ENCODE measurements around the gene DENND2C. TPM values are rescaled to one million over a fixed set of nuclear protein-coding genes. Genes with fewer than 3 reads are reported as not detected.

The DENND2C gene, protein sequence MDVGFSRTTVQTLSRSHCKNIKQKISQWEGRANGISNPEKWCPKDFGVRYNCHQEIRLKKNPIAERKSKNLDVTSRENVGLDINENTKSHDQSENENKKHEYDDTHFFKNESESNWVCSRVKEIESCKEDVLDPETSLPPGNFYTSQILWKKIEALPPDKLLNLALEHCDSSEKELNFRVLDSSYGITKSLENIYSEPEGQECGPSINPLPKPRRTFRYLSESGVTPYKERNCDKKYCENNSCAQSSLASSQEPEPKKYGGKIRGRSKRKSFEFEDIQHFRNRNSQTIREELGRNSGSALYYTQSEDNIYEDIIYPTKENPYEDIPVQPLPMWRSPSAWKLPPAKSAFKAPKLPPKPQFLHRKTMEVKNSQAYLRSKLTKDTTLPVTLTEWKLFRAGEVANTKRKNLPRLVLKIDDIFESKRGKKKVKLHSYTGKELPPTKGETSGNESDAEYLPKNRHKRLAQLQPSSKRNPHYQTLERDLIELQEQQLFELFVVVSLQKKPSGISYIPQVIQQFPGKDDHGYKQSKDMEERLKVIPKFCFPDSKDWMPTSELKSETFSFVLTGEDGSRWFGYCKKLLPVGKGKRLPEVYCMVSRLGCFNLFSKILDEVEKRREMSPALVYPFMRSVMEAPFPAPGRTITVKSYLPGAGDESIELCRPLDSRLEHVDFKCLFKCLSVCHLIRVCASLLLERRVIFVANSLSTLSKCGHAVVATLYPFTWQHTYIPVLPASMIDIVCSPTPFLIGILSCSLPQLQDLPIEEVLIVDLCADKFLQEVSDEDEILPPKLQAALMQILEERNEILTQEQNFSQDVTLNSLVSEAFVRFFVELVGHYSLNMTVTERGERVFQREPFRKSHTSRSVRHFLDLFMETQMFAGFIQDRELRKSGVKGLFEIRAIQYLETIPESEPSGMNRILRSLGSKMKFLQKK
- 1.2 and 1.3 TPM in 2 replicates for total RNA-seq

GRCh38 chr1:114669562-114670082 lies at the start of gene DENND2C:
Gene DENND2C (minus strand): TSS chr1:114670049. CDS start chr1:114625984, 44,065 bp downstream.
- DNase-seq (ENCODE audit: extremely low read depth, low read depth, low spot score), result no peak

DNA sequence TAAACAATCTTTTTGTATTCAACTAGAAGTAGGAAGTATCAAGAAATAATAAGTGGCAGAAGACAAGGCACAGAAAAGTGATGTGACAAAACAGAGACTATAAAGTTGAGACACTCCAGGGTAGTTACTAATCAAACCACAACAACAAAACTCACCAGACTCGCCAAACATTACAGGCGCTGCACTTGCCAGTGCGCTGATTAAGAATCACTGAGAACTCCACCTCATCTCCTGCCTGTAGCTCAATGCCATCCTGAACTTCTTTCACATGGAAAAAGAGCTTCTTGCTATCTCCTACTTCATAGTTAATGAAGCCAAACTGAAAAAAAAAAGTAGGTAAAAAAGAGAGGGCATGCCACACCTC lies 49.6 kb upstream of the DENND2C start:
- no peak for DNase-seq (ENCODE audit: extremely low read depth, low read depth, low spot score)

DNA sequence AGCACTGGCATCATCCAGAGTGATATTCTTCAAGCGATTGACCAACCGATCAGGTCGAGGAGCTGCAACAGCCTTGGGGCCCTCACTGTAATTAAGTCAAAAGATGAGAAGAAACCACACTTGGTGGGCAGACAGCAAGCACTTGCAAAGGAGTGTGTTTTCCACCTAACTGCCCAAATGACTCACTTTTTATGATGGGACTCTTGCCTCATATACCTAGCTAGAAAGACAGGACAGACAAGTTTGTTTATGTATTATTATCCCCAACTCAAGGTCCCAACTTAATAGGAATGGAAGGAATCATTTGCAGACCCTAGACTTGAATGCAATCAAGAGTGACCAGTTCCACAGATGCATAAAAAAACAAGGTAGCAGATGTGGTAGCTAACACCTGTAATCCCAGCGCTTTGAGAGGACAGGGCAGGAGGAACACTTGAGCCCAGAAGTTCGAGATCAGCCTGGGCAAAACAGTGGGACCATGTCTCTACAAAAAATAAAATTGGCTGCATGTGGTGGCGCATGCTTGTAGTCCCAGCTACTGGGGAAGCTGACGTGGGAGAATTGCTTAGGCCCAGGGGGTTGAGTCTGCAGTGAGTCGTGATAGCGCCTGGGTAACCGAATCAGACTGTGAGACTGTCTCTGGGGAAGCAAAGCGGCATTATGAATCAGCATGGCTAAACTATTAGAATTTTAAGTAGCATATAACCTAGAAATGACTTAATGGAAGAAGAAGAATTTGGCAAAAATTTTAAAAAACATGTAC lies 49.0 kb upstream of the DENND2C start:
- DNase-seq (ENCODE audit: extremely low read depth, low read depth, low spot score), result no peak

- peak; percentile 36 for DNase-seq (ENCODE audit: extremely low read depth, low read depth, low spot score)
These were observed 46.7 kb upstream of the DENND2C start, which contains the start of gene NRAS for GRCh38 chr1:114716304-114717170. Gene NRAS (minus strand): TSS chr1:114716771. CDS start chr1:114716160, 611 bp downstream.

DNA sequence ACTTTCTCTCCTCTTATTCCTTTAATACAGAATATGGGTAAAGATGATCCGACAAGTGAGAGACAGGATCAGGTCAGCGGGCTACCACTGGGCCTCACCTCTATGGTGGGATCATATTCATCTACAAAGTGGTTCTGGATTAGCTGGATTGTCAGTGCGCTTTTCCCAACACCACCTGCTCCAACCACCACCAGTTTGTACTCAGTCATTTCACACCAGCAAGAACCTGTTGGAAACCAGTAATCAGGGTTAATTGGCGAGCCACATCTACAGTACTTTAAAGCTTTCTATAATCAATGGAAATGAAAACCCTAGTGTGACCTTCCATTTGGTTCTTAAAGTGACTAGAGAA lies 46.1 kb upstream of the DENND2C start:
- DNase-seq (ENCODE audit: extremely low read depth, low read depth, low spot score), result no peak

DNA sequence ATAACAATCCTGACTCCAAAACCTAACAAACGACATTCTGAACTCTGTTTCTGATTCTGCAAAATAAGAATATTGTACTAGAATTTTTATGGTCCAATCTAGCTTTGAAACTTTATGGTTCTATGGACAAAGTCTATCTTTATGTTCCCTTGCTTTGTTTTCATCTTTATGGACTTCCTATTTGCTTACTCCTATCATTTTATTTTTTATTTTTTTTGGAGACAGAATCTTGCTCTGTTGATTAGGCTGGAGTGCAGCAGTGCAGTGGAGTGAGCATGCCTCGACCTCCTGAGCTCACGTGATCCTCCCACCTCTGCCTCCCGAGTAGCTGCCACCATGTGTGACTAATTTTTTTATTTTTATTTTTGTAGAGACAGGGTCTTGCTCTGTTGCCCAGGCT lies 43.1 kb upstream of the DENND2C start:
- no peak for DNase-seq (ENCODE audit: extremely low read depth, low read depth, low spot score)

GRCh38 chr1:114710360-114710759 lies 40.5 kb upstream of the DENND2C start:
- no peak for DNase-seq (ENCODE audit: extremely low read depth, low read depth, low spot score)

DNA sequence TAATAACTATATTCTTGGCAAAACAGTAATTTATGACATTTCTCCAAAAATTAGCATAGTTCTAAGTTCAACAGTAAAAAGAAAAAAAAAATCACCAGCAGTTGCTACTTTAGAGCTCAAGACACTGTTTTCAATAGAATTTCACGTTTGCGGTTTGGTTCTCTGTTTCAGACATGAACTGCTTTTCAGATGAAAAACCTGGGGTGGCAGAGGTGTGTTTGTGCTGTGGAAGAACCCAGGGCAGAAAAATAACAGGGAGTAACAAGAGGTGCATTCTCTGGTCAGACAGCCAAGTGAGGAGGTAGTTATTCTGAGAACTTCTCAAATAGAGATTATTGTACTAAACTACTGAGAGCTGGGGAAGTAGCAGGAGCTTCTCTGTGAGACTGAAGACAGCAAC lies 37.8 kb upstream of the DENND2C start:
- no peak for DNase-seq (ENCODE audit: extremely low read depth, low read depth, low spot score)

DNA sequence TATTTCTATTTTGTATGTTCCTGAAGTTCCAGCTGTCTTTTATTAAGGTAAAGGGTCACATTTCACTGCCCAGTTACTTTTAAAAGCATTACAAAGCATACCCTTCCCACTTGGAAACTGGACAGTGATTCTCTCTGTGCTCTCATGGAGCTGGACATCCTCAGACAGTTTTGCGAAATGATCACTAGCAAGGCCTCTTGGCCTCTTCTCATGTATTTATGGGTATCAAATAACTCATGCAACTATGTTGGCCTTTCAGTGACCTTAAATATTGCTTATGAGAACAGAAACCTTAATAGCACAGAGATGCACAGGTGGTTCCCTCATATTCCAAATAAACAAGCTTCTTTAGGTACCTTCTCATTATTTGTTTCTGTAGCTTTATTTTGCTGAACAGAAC lies 33.4 kb upstream of the DENND2C start:
- DNase-seq (ENCODE audit: extremely low read depth, low read depth, low spot score), result no peak

DNA sequence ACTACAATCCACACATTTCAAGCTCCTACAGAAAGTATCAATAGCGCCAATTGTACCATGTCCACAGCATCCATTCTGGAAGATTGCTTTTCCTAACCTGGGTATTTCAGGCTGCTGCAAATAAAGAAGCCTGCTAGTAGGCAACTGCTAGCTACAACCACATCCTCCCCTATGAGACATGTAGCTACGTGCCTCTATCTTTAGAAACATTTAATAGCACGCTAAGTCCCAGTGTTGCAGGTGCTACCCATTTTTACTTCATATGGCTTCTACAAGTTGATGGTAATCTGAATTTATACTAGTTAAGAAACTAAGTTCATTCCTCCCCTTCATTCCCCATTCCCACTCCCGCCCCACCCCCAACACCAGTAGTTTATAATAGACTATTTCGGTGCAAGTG lies 32.9 kb upstream of the DENND2C start:
- DNase-seq (ENCODE audit: extremely low read depth, low read depth, low spot score), result no peak

DNA sequence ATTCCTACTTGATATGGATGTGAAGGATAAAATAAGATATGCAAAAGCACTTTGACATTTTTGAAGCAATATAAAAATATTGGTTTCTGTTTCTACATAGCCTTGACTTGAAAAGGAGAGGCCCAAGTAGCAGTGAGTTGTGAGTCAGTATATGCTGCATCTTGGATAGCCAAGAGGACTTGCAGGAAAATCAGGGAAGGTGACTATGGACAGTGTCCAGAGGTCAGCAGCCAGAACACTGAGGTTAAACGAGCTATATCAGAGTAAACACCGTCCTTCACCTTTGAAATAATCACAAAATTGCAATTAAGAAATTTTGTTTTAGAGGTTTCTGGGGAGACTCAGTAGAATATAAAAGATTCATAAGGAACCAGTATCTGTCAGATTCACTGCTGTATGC lies 32.1 kb upstream of the DENND2C start:
- no peak for DNase-seq (ENCODE audit: extremely low read depth, low read depth, low spot score)

DNA sequence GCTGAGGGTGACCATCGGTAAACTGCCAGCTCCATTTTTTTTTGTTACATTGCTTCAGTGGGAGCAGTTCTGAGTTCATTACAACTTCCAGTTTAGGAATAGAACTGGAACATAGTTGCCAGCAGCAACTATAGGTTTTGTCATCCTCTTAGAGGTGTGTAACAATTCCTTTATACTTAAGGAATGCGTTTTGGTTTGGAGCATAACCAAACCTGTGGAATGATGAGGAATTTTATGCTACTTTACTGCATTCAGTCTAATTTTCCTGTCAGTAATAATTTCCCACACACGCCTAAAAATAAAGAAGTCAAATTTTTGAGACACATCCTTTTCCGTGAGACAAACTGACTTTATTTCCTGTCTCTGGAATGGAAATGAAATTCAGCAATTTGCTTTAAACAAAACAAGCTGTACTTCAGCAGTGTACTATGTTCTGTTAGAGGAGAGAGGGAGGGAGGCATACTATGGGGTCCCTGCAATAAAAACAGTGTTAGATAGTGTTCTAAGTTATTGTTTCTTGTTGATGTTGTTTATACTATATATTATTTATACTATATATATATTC lies 30.3 kb upstream of the DENND2C start:
- no peak for DNase-seq (ENCODE audit: extremely low read depth, low read depth, low spot score)

DNA sequence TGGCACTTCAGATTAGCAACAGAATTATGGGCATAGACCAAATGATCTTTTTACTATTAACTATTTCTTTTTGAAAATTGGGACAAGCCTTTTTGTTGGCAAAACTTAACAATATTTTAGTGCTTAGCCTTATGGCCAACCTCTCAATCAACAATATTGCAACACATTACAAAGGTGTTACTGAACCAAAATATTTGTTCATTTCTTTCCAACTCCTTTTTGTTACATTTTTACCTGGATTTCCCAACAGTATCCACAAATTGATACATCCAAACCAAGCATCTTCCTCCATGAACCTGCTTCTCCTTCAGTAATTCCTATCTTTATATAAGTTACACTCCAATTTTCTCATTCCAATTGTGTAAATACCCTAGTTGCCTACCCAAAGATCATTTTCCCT lies 27.0 kb upstream of the DENND2C start:
- no peak for DNase-seq (ENCODE audit: extremely low read depth, low read depth, low spot score)

GRCh38 chr1:114695430-114696058 lies 25.7 kb upstream of the DENND2C start, which contains the start of gene AMPD1:
Gene AMPD1 (minus strand): TSS chr1:114695546. CDS start chr1:114695471, 75 bp downstream.
- no peak for DNase-seq (ENCODE audit: extremely low read depth, low read depth, low spot score)

DNA sequence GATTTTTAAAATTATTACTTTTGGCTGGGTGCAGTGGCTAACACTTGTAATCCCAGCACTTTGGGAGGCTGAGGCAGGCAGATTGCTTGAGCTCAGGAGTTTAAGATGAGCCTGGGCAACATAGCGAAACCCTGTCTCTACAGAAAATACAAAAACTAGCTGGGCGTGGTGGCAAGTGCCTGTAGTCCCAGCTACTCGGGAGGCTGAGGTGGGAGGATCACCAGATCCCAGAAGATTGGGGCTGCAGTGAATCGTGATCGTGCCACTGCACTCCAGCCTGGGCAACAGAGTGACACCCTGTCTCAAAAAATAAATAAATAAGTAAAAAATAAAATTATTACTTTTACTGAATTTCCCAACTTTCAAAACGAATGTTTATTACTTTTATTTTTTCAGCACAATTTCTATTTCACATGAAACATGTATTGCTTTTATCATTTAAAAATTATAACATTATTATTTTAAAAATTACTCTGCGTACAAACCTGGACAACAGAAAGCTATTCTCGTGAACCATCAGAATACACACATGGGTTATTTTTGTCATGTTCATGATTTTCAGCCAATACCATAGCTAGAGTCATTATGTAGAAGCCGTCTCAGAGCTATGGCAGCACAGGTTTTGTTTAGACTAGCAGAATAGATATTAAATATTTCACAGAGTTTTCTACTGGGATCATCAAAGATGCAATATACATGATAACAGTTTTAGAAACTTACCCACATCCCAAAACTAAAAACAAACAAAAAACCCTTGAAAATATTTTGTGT lies 24.9 kb upstream of the DENND2C start:
- no peak for DNase-seq (ENCODE audit: extremely low read depth, low read depth, low spot score)

GRCh38 chr1:114692947-114693346 lies 23.1 kb upstream of the DENND2C start:
- no peak for DNase-seq (ENCODE audit: extremely low read depth, low read depth, low spot score)

DNA sequence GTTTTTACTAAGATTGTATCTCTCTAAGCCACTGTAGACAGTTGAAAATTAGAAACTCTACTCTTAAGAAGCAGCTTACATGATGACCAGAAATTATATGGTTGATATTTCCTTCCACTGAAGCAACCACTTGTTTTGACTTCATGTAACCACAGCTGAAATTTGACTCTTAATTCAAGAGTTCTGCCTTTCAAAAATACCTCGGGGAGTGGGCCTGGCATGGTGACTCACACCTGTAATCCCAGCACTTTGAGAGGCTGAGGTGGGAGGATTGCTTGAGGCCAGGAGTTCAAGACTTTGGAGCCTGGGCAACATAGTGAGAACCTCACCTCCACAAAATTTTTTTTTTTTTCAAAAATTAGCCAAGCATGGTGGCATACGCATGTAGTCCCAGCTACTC lies 21.2 kb upstream of the DENND2C start:
- DNase-seq (ENCODE audit: extremely low read depth, low read depth, low spot score), result no peak

GRCh38 chr1:114690148-114690547 lies 20.3 kb upstream of the DENND2C start:
- DNase-seq (ENCODE audit: extremely low read depth, low read depth, low spot score), result no peak
